H1 (cell line): Measurements from ENCODE around the gene BZW1. TPM values are rescaled to one million over a fixed set of nuclear protein-coding genes. Genes with fewer than 3 reads are reported as not detected.

Source experiments
- CTCF ChIA-PET: fragments of 300-600 bp; sonication (Branson Sonifier 250); formaldehyde crosslinking; loops from one replicate; lab custom pipeline; 2021; ENCODE audit not compliant: partially characterized antibody; lab: Charles Lee
- POLR2A ChIA-PET: fragments of 300-600 bp; sonication (Branson Sonifier 250); formaldehyde crosslinking; loops from one replicate; lab custom pipeline; 2021; ENCODE audit warnings: inconsistent platforms; ENCODE audit not compliant: partially characterized antibody; lab: Charles Lee
- DNase-seq, 2 experiments: peaks; one replicate each; pipeline versions ENCODE4 v3.0.0 to v3.0.0-alpha.2; 2010 to 2022; ENCODE audit warnings: low spot score in 2 of 2, low read depth in 1 of 2, mixed read lengths in 1 of 2
- FAIRE-seq: peaks from 2 replicates; lab custom pipeline; 2011; peaks lifted over from hg19 to GRCh38; lab: Jason Lieb, UNC
- H2AFZ ChIP-seq: 2 replicates; pipeline ENCODE4 v1.8.1; 2012; ENCODE audit warnings: low read length, inconsistent platforms
- H2AK5ac ChIP-seq: 2 replicates; pipeline ENCODE4 v1.6.1; 2013; ENCODE audit warnings: low read depth, low read length
- H2BK120ac ChIP-seq: replicated peaks from 2 replicates; pipeline ENCODE3; 2013; ENCODE audit warnings: low read depth, low read length, inconsistent platforms
- H2BK12ac ChIP-seq: 2 replicates; pipeline ENCODE4 v1.6.1; 2013; ENCODE audit warnings: low read depth, low read length
- H2BK15ac ChIP-seq: 2 replicates; pipeline ENCODE4 v1.6.1; 2013; ENCODE audit warnings: low read length
- H2BK20ac ChIP-seq: 2 replicates; pipeline ENCODE4 v1.6.1; 2013; ENCODE audit warnings: low read length
- H2BK5ac ChIP-seq: 2 replicates; pipeline ENCODE4 v1.6.1; 2013; ENCODE audit warnings: low read depth, low read length
- H3K14ac ChIP-seq: 2 replicates; pipeline ENCODE4 v1.6.1; 2013; ENCODE audit warnings: inconsistent platforms; ENCODE audit not compliant: insufficient read length
- H3K18ac ChIP-seq: 2 replicates; pipeline ENCODE4 v1.6.1; 2013; ENCODE audit warnings: low read length; ENCODE audit errors: extremely low read depth
- H3K23ac ChIP-seq: 2 replicates; pipeline ENCODE4 v1.6.1; 2013; ENCODE audit warnings: inconsistent platforms; ENCODE audit not compliant: insufficient read length
- H3K23me2 ChIP-seq: 2 replicates; pipeline ENCODE4 v1.6.1; 2013; ENCODE audit warnings: low read depth, low read length
- H3K27ac ChIP-seq: 2 replicates; pipeline ENCODE4 v1.6.1; 2011; ENCODE audit warnings: low read depth, low read length, inconsistent platforms
- H3K27me3 ChIP-seq, 4 experiments: replicated peaks in 1 of 4; 1 replicate in 1 of 4; 2 replicates in 3 of 4; pipeline versions ENCODE4 v1.6.1 to v1.8.1; 2011 to 2013; ENCODE audit warnings: low read length in 3 of 4, mild to moderate bottlenecking in 3 of 4, inconsistent platforms in 2 of 4, mixed read lengths in 2 of 4, moderate library complexity in 1 of 4; ENCODE audit not compliant: control insufficient read depth in 3 of 4, insufficient read depth in 3 of 4; ENCODE audit errors: extremely low read depth in 1 of 4
- H3K36me3 ChIP-seq, 4 experiments: 2 replicates each; pipeline versions ENCODE4 v1.6.1 to v1.8.1; 2011 to 2013; ENCODE audit warnings: mild to moderate bottlenecking in 4 of 4, low read length in 3 of 4, moderate library complexity in 2 of 4, control low read depth in 1 of 4, inconsistent platforms in 1 of 4; ENCODE audit not compliant: insufficient read depth in 4 of 4, control insufficient read depth in 2 of 4
- H3K4ac ChIP-seq: replicated peaks from 2 replicates; pipeline ENCODE3; 2013; ENCODE audit warnings: low read length, low read depth, mixed read lengths, inconsistent platforms; ENCODE audit not compliant: insufficient read length
- H3K4me1 ChIP-seq, 4 experiments: replicated peaks in 1 of 4; 1 replicate in 1 of 4; 2 replicates in 3 of 4; pipeline versions ENCODE4 v1.6.1 to v1.8.1; 2011 to 2013; ENCODE audit warnings: low read length in 3 of 4, inconsistent platforms in 2 of 4, mixed read lengths in 1 of 4; ENCODE audit not compliant: insufficient read depth in 4 of 4, control insufficient read depth in 3 of 4
- H3K4me2 ChIP-seq, 2 experiments: 2 replicates each; pipeline versions ENCODE4 v1.6.1 to v1.8.1; 2011 to 2013; ENCODE audit warnings: low read depth in 2 of 2, low read length in 2 of 2, control low read depth in 1 of 2, inconsistent platforms in 1 of 2, mild to moderate bottlenecking in 1 of 2; ENCODE audit not compliant: insufficient read depth in 1 of 2
- H3K4me3 ChIP-seq, 4 experiments: fragments of 200-600, 300-600 bp in 1 of 4; sonication (generic), shearing (Covaris generic), sonication (Bioruptor Twin) in 1 of 4; 2 replicates each; pipeline versions ENCODE4 v1.5.1 to v1.8.1; 2011 to 2016; ENCODE audit warnings: low read length in 4 of 4, low read depth in 3 of 4, control low read depth in 2 of 4, inconsistent platforms in 2 of 4, mild to moderate bottlenecking in 2 of 4, mixed read lengths in 1 of 4, moderate library complexity in 1 of 4; ENCODE audit not compliant: insufficient read depth in 2 of 4; ENCODE audit errors: extremely low read depth in 1 of 4
- H3K56ac ChIP-seq: replicated peaks from 2 replicates; pipeline ENCODE3; 2013; ENCODE audit warnings: low read depth, mild to moderate bottlenecking, mixed read lengths, low read length, inconsistent platforms; ENCODE audit not compliant: insufficient read length
- H3K79me1 ChIP-seq: 2 replicates; pipeline ENCODE4 v1.6.1; 2013; ENCODE audit warnings: low read depth, low read length, control low read depth
- H3K79me2 ChIP-seq, 2 experiments: 2 replicates each; pipeline versions ENCODE4 v1.6.1 to v1.8.1; 2012 to 2013; ENCODE audit warnings: low read length in 2 of 2, mild to moderate bottlenecking in 2 of 2, inconsistent platforms in 1 of 2; ENCODE audit not compliant: insufficient read depth in 2 of 2, control insufficient read depth in 1 of 2
- H3K9ac ChIP-seq, 4 experiments: replicated peaks in 1 of 4; 1 replicate in 1 of 4; 2 replicates in 3 of 4; pipeline versions ENCODE4 v1.6.1 to v1.8.1; 2011 to 2013; ENCODE audit warnings: low read depth in 3 of 4, low read length in 3 of 4, control low read depth in 2 of 4, mild to moderate bottlenecking in 2 of 4, moderate library complexity in 2 of 4, inconsistent platforms in 1 of 4; ENCODE audit errors: extremely low read depth in 1 of 4
- H3K9me3 ChIP-seq, 2 experiments: 2 replicates each; pipeline versions ENCODE4 v1.6.1 to v1.8.1; 2012 to 2013; ENCODE audit warnings: mild to moderate bottlenecking in 2 of 2, moderate library complexity in 2 of 2, control low read depth in 1 of 2, inconsistent platforms in 1 of 2, low read depth in 1 of 2, low read length in 1 of 2, mixed read lengths in 1 of 2; ENCODE audit not compliant: insufficient read depth in 2 of 2
- H4K20me1 ChIP-seq, 2 experiments: replicated peaks in 1 of 2; 2 replicates each; pipeline versions ENCODE3 to v1.8.1; 2011 to 2013; ENCODE audit warnings: inconsistent platforms in 2 of 2, low read length in 2 of 2, mild to moderate bottlenecking in 1 of 2; ENCODE audit not compliant: insufficient read depth in 2 of 2, control insufficient read depth in 1 of 2
- H4K5ac ChIP-seq: 2 replicates; pipeline ENCODE4 v1.6.1; 2013; ENCODE audit warnings: low read length, low read depth, mixed read lengths, inconsistent platforms; ENCODE audit not compliant: insufficient read length
- H4K8ac ChIP-seq: 2 replicates; pipeline ENCODE4 v1.8.0; 2013; ENCODE audit warnings: mild to moderate bottlenecking, moderate library complexity, low read length, inconsistent platforms; ENCODE audit not compliant: insufficient read depth; ENCODE audit errors: extremely low read depth
- H4K91ac ChIP-seq: replicated peaks from 2 replicates; pipeline ENCODE3; 2013; ENCODE audit warnings: low read length, mixed read lengths, inconsistent platforms; ENCODE audit not compliant: insufficient read length
- HDAC2 ChIP-seq, 2 experiments: fragments of 300-600 bp in 1 of 2; sonication (generic) in 1 of 2; IDR thresholded peaks; 2 replicates each; pipeline ENCODE4 v1.6.1; 2011 to 2012; ENCODE audit warnings: low read depth in 2 of 2, low read length in 2 of 2, mild to moderate bottlenecking in 2 of 2, moderate library complexity in 2 of 2, borderline replicate concordance in 1 of 2, inconsistent platforms in 1 of 2
- JUN ChIP-seq: IDR thresholded peaks from 2 replicates; pipeline ENCODE4 v1.6.1; 2011; ENCODE audit warnings: low read depth, mild to moderate bottlenecking, improper control_type of control experiment, low read length
- KDM1A ChIP-seq: fragments of 200-600, 300-600 bp; sonication (generic); IDR thresholded peaks from 2 replicates; pipeline ENCODE4 v1.7.1; 2016; ENCODE audit warnings: mild to moderate bottlenecking, low read length, borderline replicate concordance
- SIRT6 ChIP-seq: IDR thresholded peaks from one replicate; pipeline ENCODE4 v1.7.1; 2012; ENCODE audit warnings: low read length, inconsistent platforms
- SIX5 ChIP-seq: IDR thresholded peaks from 2 replicates; pipeline ENCODE4 v1.6.1; 2011; ENCODE audit warnings: mild to moderate bottlenecking, low read depth, low read length
- SP1 ChIP-seq: IDR thresholded peaks from 2 replicates; pipeline ENCODE4 v1.6.1; 2011; ENCODE audit warnings: low read depth, low read length
- SP4 ChIP-seq: IDR thresholded peaks from 2 replicates; pipeline ENCODE4 v1.6.1; 2012; ENCODE audit warnings: low read length, inconsistent platforms
- SRF ChIP-seq: IDR thresholded peaks from 2 replicates; pipeline ENCODE4 v1.6.1; 2011; ENCODE audit warnings: mild to moderate bottlenecking, low read depth, low read length, moderate library complexity
- TAF1 ChIP-seq: IDR thresholded peaks from 2 replicates; pipeline ENCODE4 v1.6.1; 2011; ENCODE audit warnings: mild to moderate bottlenecking, low read depth, low read length
- TAF7 ChIP-seq: optimal IDR thresholded peaks from 2 replicates; pipeline ENCODE3; 2011; ENCODE audit warnings: low read depth, mild to moderate bottlenecking, inconsistent platforms, low read length, moderate library complexity, borderline replicate concordance
- TEAD4 ChIP-seq: IDR thresholded peaks from 2 replicates; pipeline ENCODE4 v1.6.1; 2012; ENCODE audit warnings: low read depth, low read length, inconsistent platforms, mixed read lengths
- polyA plus RNA-seq, 7 experiments: library from polyadenylated mRNA; depleted of rRNA in 3 of 7; stranded (reverse) in 5 of 7; unstranded in 2 of 7; fragments of >200 nt in 5 of 7; fragments of 200-250 nt in 2 of 7; gene quantifications; 1 replicate in 5 of 7; 2 replicates in 1 of 7; 4 replicates in 1 of 7; pipeline versions ENCODE4 v1.2.1 to v1.2.3, GENCODE V29; 2011 to 2013; ENCODE audit warnings: missing spikeins in 2 of 7, mixed read lengths in 2 of 7
- total RNA-seq: library from RNA; stranded (reverse); fragmentation: NEBNext Ultra II Directional; extraction: Animal tissue kit (Norgen Biotek cat#: 25700); gene quantifications from 2 replicates; pipeline ENCODE4 v1.2.1, GENCODE V29; 2021

Gene BZW1
- total and polyA plus RNA-seq, 2 of the 8 experiments (the other 6 are each of a cell fraction or from before 2014, with no cell fraction given): 152 to 335 TPM

- CTCF ChIA-PET: interaction anchor here (1.0 to 1.3 kb wide), 3 partner anchors 12 to 124 kb away, joined by 3 read pairs; no protein-coding TSS in a partner anchor
- H3K23me2 ChIP-seq: no peaks in the 10 kb centered on the region; the same call in 1 of the 2 replicates
- no peak overlapping the region for H3K56ac ChIP-seq
- H3K18ac ChIP-seq: no peak overlapping the region
- H3K9ac ChIP-seq: no peak overlapping the region
- no peaks in the 10 kb centered on the region for H4K20me1 ChIP-seq
- POLR2A ChIA-PET: no interaction called here
- no peak overlapping the region for H3K23ac ChIP-seq
- no peaks in the 10 kb centered on the region for H3K79me2 ChIP-seq
- no peak overlapping the region for H3K4ac ChIP-seq
- no peak overlapping the region for H2BK12ac ChIP-seq
- H2BK20ac ChIP-seq: no peak overlapping the region
- H3K4me3 ChIP-seq: no peak overlapping the region
- H2AK5ac ChIP-seq: no peak overlapping the region
- no peak overlapping the region for H2BK120ac ChIP-seq
- no peak overlapping the region for H3K14ac ChIP-seq
- H3K79me1 ChIP-seq: no peaks in the 10 kb centered on the region
- FAIRE-seq (no peak), DNase-seq (no peak)
- H2AFZ ChIP-seq: no peak overlapping the region
- H4K8ac ChIP-seq: no peak overlapping the region
- H2BK15ac ChIP-seq: 0 out of 2 replicates have a peak overlapping the region, but pooled peaks have one; percentile 49
- no peak overlapping the region for H4K91ac ChIP-seq
- H3K36me3 ChIP-seq: no peaks in the 10 kb centered on the region
- no peaks in the 10 kb centered on the region for H3K27me3 ChIP-seq
- no peak overlapping the region for H4K5ac ChIP-seq
- no peaks in the 10 kb centered on the region for H3K4me1 ChIP-seq
- no peak overlapping the region for H3K27ac ChIP-seq
- H3K4me2 ChIP-seq: no peak overlapping the region
- H2BK5ac ChIP-seq: no peak overlapping the region
- no peaks in the 10 kb centered on the region for H3K9me3 ChIP-seq
- no peak for TF ChIP-seq SP4
- TF ChIP-seq TEAD4: no peak
- TF ChIP-seq SP1: no peak
- TF ChIP-seq KDM1A: no peak
- TF ChIP-seq TAF7: no peak
- TF ChIP-seq SRF: no peak
- no peak for TF ChIP-seq SIX5
- no peak for TF ChIP-seq SIRT6
- TF ChIP-seq JUN: no peak
- TF ChIP-seq HDAC2 (IDR thresholded peaks at IDR 0.05; ENCODE audit: borderline replicate concordance in 1 of 2, low read depth in 2 of 2, low read length in 2 of 2): no peak
- TF ChIP-seq TAF1: no peak
Measured at GRCh38 chr2:200777275-200777674, 34.4 kb upstream of the BZW1 start.
